WTC11 (cell line): ENCODE data around the gene LHX4.

Experiments
- CTCF ChIP-seq: fragments of 200-600 bp; IDR thresholded peaks from 2 replicates; pipeline ENCODE4 v1.8.0; 2022; ENCODE audit warnings: antibody characterized with exemption
- FOXK1 ChIP-seq: sonication (generic); formaldehyde crosslinking; IDR thresholded peaks from 2 replicates; pipeline ENCODE4 v1.8.0; 2022; ENCODE audit warnings: mild to moderate bottlenecking, moderate library complexity, missing genetic modification reagents
- MLX ChIP-seq: sonication (generic); formaldehyde crosslinking; IDR thresholded peaks from 2 replicates; pipeline ENCODE4 v1.8.1; 2023; ENCODE audit warnings: mild to moderate bottlenecking, missing genetic modification reagents, moderate library complexity
- NR1H2 ChIP-seq: sonication (generic); formaldehyde crosslinking; IDR thresholded peaks from 2 replicates; pipeline ENCODE4 v1.9.0; 2021; ENCODE audit warnings: mild to moderate bottlenecking, moderate library complexity, missing genetic modification reagents

- TF ChIP-seq MLX (CRISPR knock-in tag) (no peak), CTCF (no peak), FOXK1 (no peak), NR1H2 (CRISPR knock-in tag) (no peak)
Measured at GRCh38 chr1:180266275-180267210, 36.5 kb downstream of the LHX4 start.
